MM.1S (cell line): ENCODE measurements around the gene PNN.
"Not testable (repeated sequence)": the region's sequence is repeated elsewhere in the genome, so short reads cannot be mapped to it uniquely, and the experiment has no call there.

Experiments used
- DNase-seq: peaks from one replicate; pipeline ENCODE4 v3.0.0-alpha.2; 2015
- H2AFZ ChIP-seq: fragments of 300-600 bp; sonication (generic); 2 replicates; pipeline ENCODE4 v1.6.0; 2016; ENCODE audit warnings: antibody characterized with exemption, low read length
- H3F3A ChIP-seq: fragments of 300-600 bp; sonication (generic); 2 replicates; pipeline ENCODE4 v1.6.1; 2016; ENCODE audit warnings: mild to moderate bottlenecking, antibody characterized with exemption, low read length, moderate library complexity, mixed read lengths; ENCODE audit not compliant: insufficient read depth
- H3K27ac ChIP-seq: fragments of 300-600 bp; sonication (generic); 2 replicates; pipeline ENCODE4 v1.5.1; 2016; ENCODE audit warnings: mild to moderate bottlenecking, low read length
- H3K27me3 ChIP-seq: fragments of 300-600 bp; sonication (generic); replicated peaks from 2 replicates; pipeline ENCODE4 v1.6.0; 2016; ENCODE audit warnings: low read length; ENCODE audit not compliant: insufficient read depth
- H3K36me3 ChIP-seq: fragments of 300-600 bp; sonication (generic); replicated peaks from 2 replicates; pipeline ENCODE4 v1.6.1; 2016; ENCODE audit warnings: mild to moderate bottlenecking, low read length, mixed read lengths; ENCODE audit not compliant: insufficient read depth
- H3K4me1 ChIP-seq: fragments of 300-600 bp; sonication (generic); 2 replicates; pipeline ENCODE4 v1.6.1; 2016; ENCODE audit warnings: low read length, mixed read lengths
- H3K4me2 ChIP-seq: fragments of 300-600 bp; sonication (generic); 2 replicates; pipeline ENCODE4 v1.6.0; 2016; ENCODE audit warnings: low read depth, low read length
- H3K4me3 ChIP-seq: fragments of 300-600 bp; sonication (generic); 2 replicates; pipeline ENCODE4 v1.5.1; 2016; ENCODE audit warnings: low read length, mixed read lengths
- H3K79me2 ChIP-seq: fragments of 300-600 bp; sonication (generic); 2 replicates; pipeline ENCODE4 v1.6.1; 2016; ENCODE audit warnings: mixed run types, low read length, mixed read lengths
- H3K9ac ChIP-seq: fragments of 300-600 bp; sonication (generic); 2 replicates; pipeline ENCODE4 v1.6.1; 2016; ENCODE audit warnings: low read length, mixed read lengths
- H3K9me2 ChIP-seq: fragments of 300-600 bp; sonication (generic); replicated peaks from 2 replicates; pipeline ENCODE4 v1.6.1; 2016; ENCODE audit warnings: mild to moderate bottlenecking, low read length, mixed read lengths; ENCODE audit not compliant: insufficient read depth
- H3K9me3 ChIP-seq: fragments of 300-600 bp; sonication (generic); replicated peaks from 2 replicates; pipeline ENCODE4 v1.6.1; 2016; ENCODE audit warnings: mild to moderate bottlenecking, low read length, mixed read lengths; ENCODE audit not compliant: insufficient read depth
- H4K20me1 ChIP-seq: fragments of 300-600 bp; sonication (generic); 2 replicates; pipeline ENCODE4 v1.6.1; 2016; ENCODE audit warnings: mild to moderate bottlenecking, low read length, moderate library complexity, mixed read lengths; ENCODE audit not compliant: insufficient read depth
- CTCF ChIP-seq: fragments of 300-600 bp; sonication (generic); IDR thresholded peaks from 2 replicates; pipeline ENCODE4 v1.5.1; 2016; ENCODE audit warnings: antibody characterized with exemption, low read length, mixed read lengths
- EZH2 ChIP-seq: fragments of 300-600 bp; sonication (generic); optimal IDR thresholded peaks from 2 replicates; pipeline ENCODE3; 2017; ENCODE audit warnings: low read depth, mild to moderate bottlenecking, antibody characterized with exemption, low read length, mixed read lengths
- EZH2phosphoT487 ChIP-seq: fragments of 300-600 bp; sonication (generic); IDR thresholded peaks from 2 replicates; pipeline ENCODE4 v1.6.1; 2018; ENCODE audit warnings: antibody characterized with exemption, low read length

Gene PNN

GRCh38 chr14:39174560-39175444, at the start of gene PNN:
Gene PNN, plus strand, starts transcription at chr14:39175254. Its CDS starts 26 bp downstream, at chr14:39175280.
- Histone ChIP-seq H3K27ac (peak within 1 kb of the TSS; percentile 72; the same call in 1 of the 2 replicates), H3K9ac (peak within 1 kb of the TSS; percentile 94), H3F3A (peaks cover 12% of the 10 kb centered on the region), H3K36me3 (peaks cover 3% of the 10 kb centered on the region; the same call in 1 of the 2 replicates), H3K79me2 (peaks cover 28% of the 10 kb centered on the region), H3K4me1 (peaks cover 4% of the 10 kb centered on the region; the same call in 1 of the 2 replicates), H3K4me2 (peak within 1 kb of the TSS; percentile 59), H3K9me3 (no peaks in the 10 kb centered on the region), H3K4me3 (peak within 1 kb of the TSS; percentile 84), H3K9me2 (no peaks in the 10 kb centered on the region), H4K20me1 (no peaks in the 10 kb centered on the region), H2AFZ (peak within 1 kb of the TSS; percentile 48), H3K27me3 (no peaks in the 10 kb centered on the region)
- DNase-seq, result peak; percentile 96
- no peak for TF ChIP-seq EZH2
- no peak for TF ChIP-seq CTCF
- no peak for TF ChIP-seq EZH2phosphoT487

GRCh38 chr14:39137835-39138234, 37.2 kb upstream of the PNN start:
- H3K9ac ChIP-seq, H3K27ac ChIP-seq, DNase-seq, H3K9me2 ChIP-seq, H3K36me3 ChIP-seq, H3K4me3 ChIP-seq, H3K27me3 ChIP-seq, H3K79me2 ChIP-seq, H3K4me1 ChIP-seq, H3K4me2 ChIP-seq, H2AFZ ChIP-seq, H3F3A ChIP-seq, H3K9me3 ChIP-seq, H4K20me1 ChIP-seq: not testable (repeated sequence)

- no peaks in the 10 kb centered on the region for H3K79me2 ChIP-seq
- no peak overlapping the region for H3K27ac ChIP-seq
- no peaks in the 10 kb centered on the region for H3K36me3 ChIP-seq
- no peak overlapping the region for H2AFZ ChIP-seq
- H3K9me3 ChIP-seq, result no peaks in the 10 kb centered on the region
- H3K4me1 ChIP-seq, result no peaks in the 10 kb centered on the region
- H3K27me3 ChIP-seq, result no peaks in the 10 kb centered on the region
- H4K20me1 ChIP-seq, result no peaks in the 10 kb centered on the region
- H3F3A ChIP-seq, result no peaks in the 10 kb centered on the region
- H3K9ac ChIP-seq, result no peak overlapping the region
- H3K4me2 ChIP-seq, result no peak overlapping the region
- no peak for DNase-seq
- no peaks in the 10 kb centered on the region for H3K9me2 ChIP-seq
- TF ChIP-seq EZH2, result no peak
- TF ChIP-seq EZH2phosphoT487, result no peak
- TF ChIP-seq CTCF, result no peak
- no peak overlapping the region for H3K4me3 ChIP-seq
Measured at GRCh38 chr14:39138440-39138839, 36.6 kb upstream of the PNN start.

- H3K9me2 ChIP-seq, result no peaks in the 10 kb centered on the region
- H3K27ac ChIP-seq, result no peak overlapping the region
- no peak overlapping the region for H2AFZ ChIP-seq
- H3K27me3 ChIP-seq, result no peaks in the 10 kb centered on the region
- H3K79me2 ChIP-seq, result no peaks in the 10 kb centered on the region
- no peaks in the 10 kb centered on the region for H4K20me1 ChIP-seq
- no peaks in the 10 kb centered on the region for H3K36me3 ChIP-seq
- no peaks in the 10 kb centered on the region for H3K9me3 ChIP-seq
- no peaks in the 10 kb centered on the region for H3K4me1 ChIP-seq
- H3K4me3 ChIP-seq, result no peak overlapping the region
- H3K9ac ChIP-seq, result no peak overlapping the region
- DNase-seq, result no peak
- no peaks in the 10 kb centered on the region for H3F3A ChIP-seq
- TF ChIP-seq EZH2phosphoT487 (no peak), CTCF (no peak), EZH2 (no peak)
- H3K4me2 ChIP-seq, result no peak overlapping the region
Measured at GRCh38 chr14:39140170-39140569, 34.9 kb upstream of the PNN start.

- not testable (repeated sequence) for H3K27me3 ChIP-seq, H3K4me1 ChIP-seq, H3K79me2 ChIP-seq, H4K20me1 ChIP-seq, H3K9me3 ChIP-seq, H3K36me3 ChIP-seq, H3K27ac ChIP-seq, H3K4me2 ChIP-seq, H3F3A ChIP-seq, H3K9ac ChIP-seq, H3K9me2 ChIP-seq, DNase-seq, H3K4me3 ChIP-seq, H2AFZ ChIP-seq
Measured at GRCh38 chr14:39141623-39142022, 33.4 kb upstream of the PNN start.
